ENCODE results near the gene PFKFB2.

Gene PFKFB2

DNA sequence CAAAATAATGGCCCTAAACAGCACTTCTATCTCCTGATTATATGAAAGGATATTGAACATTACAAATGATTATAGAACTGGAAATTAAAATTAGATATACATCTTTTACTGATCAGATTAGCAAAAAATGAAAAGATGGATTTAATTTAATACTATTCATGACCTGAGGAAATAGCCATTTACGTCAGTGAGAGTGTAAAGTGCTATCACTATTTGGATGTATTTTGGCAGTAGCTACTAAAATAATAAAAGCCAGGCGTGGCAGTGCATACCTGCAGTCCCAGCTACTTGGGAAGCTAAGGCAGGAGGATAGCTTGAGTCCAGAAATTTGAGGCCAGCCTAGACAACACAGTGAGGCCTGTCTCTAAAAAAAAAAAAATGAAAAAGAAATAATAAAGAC is 40.9 kb downstream of the PFKFB2 start:
- DNase-seq: no peak

DNA sequence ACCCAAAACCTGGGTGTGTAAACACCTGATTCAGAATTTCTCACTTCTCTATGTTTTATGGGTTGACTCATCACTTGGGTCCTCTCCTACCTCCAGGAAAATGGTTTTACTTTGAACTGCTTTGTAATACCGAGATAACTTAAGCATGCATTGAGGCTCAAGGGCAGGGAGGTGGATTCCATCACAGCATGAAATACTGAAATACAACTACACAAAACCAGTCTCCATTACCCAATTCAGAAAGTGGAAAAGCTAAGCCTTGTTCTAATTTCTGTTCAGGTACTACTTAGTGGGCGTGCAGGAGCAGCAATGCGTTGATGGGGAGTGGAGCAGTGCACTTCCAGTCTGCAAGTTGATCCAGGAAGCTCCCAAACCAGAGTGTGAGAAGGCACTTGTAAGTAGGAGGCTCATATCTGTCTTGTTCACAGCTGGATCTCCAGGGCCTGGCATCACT is 44.8 kb downstream of the PFKFB2 start:
- DNase-seq: no peak

DNA sequence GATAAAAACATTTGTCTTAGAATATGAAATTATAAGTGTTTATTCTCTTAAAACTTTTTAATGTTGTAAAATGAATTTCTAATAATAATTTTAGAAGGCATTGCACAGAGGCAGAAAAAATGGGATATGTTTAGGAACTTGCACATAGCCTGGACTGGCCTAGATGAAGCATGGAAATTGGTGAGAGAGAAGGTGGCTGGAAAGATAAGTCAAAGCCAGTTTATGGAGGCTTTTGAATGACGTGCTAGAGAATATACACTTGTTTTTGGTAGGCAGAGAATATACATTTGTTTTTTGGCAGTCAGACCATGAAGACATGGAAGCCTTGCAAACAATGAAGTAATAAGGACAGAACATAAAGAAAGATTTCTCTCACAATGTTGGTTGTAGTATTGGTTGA is 48.6 kb downstream of the PFKFB2 start:
- no peak for DNase-seq

DNA sequence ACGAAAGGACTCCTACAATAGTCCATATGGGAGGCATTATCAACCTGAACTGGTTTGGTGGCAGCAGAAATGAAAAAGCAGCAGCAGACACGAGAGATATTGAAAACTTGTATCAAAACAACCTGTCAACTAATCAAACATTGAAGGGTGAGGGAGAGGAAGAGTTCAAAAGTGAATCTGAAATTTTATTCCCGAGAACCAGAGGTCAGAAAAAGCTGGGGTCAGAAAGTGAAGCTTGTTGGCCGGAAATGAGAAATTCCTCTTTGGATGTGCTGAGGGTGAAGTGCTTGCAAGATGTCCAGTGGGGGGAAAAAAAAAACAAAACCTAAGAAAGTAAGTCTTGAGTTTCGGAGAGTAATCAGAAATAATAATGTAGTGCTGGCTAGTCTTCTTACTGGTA is 49.1 kb downstream of the PFKFB2 start:
- DNase-seq: no peak

DNA sequence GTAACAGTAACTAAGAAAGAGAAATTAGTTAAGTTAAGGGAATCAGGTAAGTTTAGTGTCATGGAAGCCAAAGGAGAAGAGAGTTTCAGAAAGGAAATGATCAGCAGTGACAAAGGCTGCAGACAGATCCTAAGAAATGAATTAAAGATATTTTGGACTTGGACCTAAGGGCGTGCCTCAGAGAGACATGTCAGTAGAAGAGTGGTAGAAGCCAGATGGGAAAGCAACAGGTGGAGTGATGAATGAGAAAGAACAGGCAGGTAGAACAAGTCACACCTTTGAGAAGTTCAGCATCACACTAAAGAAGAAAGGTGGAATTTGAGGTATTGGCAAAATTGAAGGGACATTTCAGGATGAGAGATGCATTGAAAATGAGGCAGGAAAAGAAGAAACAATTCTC is 49.6 kb downstream of the PFKFB2 start:
- DNase-seq: no peak

DNA sequence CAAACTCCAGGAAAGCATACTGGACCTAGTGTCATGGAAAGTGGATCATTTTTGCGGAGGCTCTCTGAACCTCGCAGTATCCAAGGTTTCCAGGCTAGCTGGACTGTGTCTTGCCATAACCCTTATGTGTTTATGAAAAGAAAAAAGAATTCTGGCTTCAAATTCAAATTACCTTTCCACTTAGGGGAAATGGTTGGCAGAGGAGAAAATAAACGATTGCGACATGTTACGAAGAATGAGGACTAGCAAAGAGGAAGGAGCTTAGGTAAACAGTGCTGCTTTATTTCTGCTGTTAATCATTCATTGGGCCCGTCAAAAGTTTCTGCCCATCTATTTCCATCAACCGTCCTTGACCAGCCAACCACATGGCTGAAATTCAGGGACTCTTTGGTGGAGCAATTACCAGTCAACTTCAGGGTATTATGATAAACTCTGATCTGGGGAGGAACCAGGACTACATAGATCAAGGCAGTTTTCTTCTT is 50.9 kb downstream of the PFKFB2 start, which contains the start of gene C4BPA:
Gene C4BPA, plus strand, starts transcription at position 342 of the 482 bp plus-strand sequence. CDS start 8,793 bp downstream, outside the sequence.
- no peak for DNase-seq

DNA sequence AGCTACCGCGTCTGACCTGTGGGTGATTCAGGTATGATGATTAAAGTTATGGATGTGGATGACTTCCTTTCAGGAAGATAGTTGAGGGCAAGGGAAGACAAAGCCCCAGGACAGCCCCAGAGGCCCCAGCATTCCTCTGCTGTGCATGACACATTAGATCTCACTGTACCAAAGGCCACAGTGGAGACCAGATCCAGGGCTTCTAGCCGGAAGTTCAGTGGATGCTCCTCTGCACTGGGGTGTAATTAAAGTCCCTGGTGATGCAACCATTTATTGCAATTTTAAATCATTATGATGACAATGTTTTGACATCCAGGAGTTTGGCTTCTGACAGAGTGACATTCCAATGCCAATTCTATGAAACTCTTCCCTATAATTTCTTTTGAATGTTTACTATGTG is 55.9 kb downstream of the PFKFB2 start:
- DNase-seq: no peak

DNA sequence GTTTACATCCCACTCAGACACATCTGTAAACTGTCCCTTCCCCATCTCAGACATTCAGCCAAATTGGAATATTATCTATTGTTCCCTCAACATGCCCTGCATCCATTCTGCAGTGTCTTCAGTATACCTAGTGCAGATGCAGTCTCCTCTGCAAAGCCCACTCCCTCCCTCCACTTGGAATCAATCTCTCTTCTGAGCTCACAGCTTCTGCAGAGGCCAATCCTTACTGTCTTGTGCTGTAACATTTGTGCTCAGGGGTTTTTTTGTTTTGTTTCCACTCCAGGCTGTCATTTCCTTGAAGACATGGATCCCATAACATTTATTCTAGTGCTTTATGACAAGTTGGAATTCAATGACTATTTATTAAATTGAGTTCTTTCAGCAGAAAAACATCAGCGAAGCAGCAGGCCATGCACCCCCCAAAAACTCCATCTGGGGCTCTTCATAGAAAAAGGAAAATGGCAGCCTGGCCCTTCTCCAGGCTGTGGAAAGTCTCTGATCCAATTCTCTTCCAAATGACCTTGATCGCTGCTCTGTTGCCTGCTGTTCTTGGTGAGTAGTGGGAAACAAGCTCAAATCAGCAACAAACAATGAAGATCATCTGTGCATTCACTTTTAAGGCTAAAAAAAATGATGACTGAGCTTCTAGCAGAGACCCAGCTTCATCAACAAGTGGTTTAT is 59.7 kb downstream of the PFKFB2 start:
- DNase-seq: no peak

DNA sequence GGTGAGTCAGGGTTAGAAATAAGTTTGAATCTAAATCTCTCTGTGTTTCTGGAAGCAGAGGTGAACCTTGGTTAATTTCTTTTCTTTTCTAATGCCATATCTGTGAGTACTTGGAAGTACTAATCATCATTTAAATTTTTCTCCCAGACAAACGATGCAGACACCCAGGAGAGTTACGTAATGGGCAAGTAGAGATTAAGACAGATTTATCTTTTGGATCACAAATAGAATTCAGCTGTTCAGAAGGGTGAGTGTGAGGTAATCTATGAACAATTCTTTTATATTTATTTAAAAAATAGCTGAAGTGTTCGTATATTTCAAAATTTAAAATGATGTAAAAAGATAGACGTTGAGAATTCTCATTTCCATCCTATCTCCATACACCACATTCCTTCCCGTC is 62.2 kb downstream of the PFKFB2 start:
- DNase-seq: no peak

DNA sequence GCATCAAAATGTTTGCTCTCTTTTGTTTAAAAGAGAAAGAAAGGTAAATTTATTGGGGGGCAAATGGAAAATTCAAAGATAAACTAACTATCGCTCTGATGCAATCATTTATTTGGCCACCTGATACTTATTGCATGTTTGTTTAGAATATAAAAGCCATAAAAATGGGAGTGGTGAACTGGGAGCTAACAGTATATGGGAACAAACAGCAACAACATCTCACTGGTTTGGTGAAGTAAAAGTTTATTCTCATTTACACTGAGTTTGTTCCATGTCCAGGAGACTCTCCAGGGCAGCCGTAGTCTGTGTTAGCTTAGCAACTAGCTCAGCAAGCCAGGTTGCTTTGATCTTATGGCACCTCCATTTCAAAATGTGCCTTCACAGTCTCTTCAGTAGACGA is 71.3 kb downstream of the PFKFB2 start:
- DNase-seq: no peak

DNA sequence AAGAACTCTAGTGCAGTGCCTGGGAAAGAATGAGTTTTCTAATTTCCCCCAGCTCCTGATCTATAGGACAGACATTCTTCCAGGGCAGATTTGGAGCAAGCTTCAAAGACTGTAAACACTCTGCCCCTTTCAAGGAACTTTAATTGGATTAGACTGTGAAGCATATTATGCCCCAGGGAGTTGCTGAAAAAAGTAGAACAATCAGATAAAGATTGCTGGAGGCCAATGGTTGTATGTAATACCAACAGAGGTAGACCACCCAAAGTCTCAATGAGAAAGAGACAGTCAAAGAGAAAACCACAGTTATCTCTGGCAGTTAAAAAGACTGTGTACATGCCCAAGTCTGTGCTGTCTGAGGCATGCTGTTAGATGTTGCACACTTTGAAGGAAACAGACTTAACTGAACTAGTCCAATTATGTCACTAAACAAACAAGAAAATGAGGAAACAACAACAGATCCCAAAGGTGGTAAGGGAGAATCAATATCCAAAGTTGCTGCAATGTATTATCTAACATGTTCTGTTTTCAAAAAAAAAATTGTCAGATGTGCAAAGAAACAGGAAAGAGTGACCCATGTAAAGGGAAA is 75.4 kb downstream of the PFKFB2 start:
- DNase-seq: no peak

DNA sequence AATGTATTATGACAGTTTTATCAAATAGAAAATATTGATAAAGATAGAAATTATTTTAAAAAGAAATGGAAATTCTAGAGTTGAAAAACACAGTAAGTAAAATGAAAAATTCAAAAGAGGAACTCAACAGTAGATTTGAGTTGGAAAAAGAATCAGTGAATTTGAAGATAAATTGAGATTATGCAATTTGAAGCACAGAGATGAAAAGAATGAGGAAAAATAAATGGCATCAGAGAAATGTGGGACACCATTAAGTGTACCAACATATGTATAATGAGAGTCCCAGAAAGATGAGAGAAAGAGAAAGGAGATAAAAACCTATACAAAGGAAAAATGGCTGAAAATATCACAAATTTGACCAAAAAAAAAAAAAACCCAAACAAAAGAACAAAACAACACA is 76.0 kb downstream of the PFKFB2 start:
- no peak for DNase-seq
